Measurements from ENCODE around the gene MBNL1. TPM values are rescaled to one million over a fixed set of nuclear protein-coding genes. Genes with fewer than 3 reads are reported as not detected.

MBNL1 gene
- total and polyA plus RNA-seq, 2 donors (not counting 3 experiments of a cell fraction or from before 2014, with no cell fraction given), result 179 to 362 TPM

- H3K4me1 ChIP-seq (ENCODE audit: control insufficient read depth, extremely low read depth, insufficient read depth, low read length), result peaks cover 74% of the 10 kb centered on the region
- H3K4me3 ChIP-seq (replicated peaks in 1 of 3; ENCODE audit: insufficient read depth in 1 of 3, low read depth in 1 of 3, low read length in 3 of 3), result no peak overlapping the region
- H3K36me3 ChIP-seq (ENCODE audit: control insufficient read depth in 2 of 2, extremely low read depth in 1 of 2, insufficient read depth in 2 of 2, low read length in 2 of 2), result peaks cover 0 to 3% of the 10 kb centered on the region in 2 experiments
- peaks cover 49% of the 10 kb centered on the region for H4K20me1 ChIP-seq (replicated peaks; ENCODE audit: control insufficient read depth, extremely low read depth, insufficient read depth, low read length)
- BruUV-seq (replicated peaks), result no TSS peak
- dilution Hi-C loops (cut with MboI; ENCODE audit: extremely low pct_ligation_motif_present, low sequenced_read_pairs) (no loop called here), intact Hi-C loops (cut with micrococcal nuclease) (no loop called here)
- H3K9ac ChIP-seq (replicated peaks; ENCODE audit: extremely low read depth, insufficient read depth, low read length), result no peak overlapping the region
- ChIA-PET CTCF (interaction anchor here (0.9 to 1.5 kb wide), 6 partner anchors 11 to 207 kb away, joined by 3 to 6 read pairs (median 4); no protein-coding TSS in a partner anchor), POLR2A (interaction anchor here (0.8 kb wide), 1 partner anchor 38 kb away, joined by 3 read pairs; no protein-coding TSS in a partner anchor)
- H3K4me2 ChIP-seq (ENCODE audit: insufficient read depth, low read length), result peak overlapping the region; percentile 53
- no peak overlapping the region for H2AFZ ChIP-seq (ENCODE audit: low read depth, low read length)
- TF ChIP-seq POLR2AphosphoS5 (IDR thresholded peaks at IDR 0.05; ENCODE audit: insufficient read depth, low read depth, low read length), result no peak
- TF ChIP-seq EZH2 (IDR thresholded peaks at IDR 0.05; ENCODE audit: borderline replicate concordance, low read depth, low read length, severe bottlenecking), result no peak
- TF ChIP-seq, protein P1, sequence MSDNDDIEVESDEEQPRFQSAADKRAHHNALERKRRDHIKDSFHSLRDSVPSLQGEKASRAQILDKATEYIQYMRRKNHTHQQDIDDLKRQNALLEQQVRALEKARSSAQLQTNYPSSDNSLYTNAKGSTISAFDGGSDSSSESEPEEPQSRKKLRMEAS (IDR thresholded peaks at IDR 0.05; ENCODE audit: insufficient read depth, insufficient read length), result no peak
- no peak for TF ChIP-seq FOS (IDR thresholded peaks at IDR 0.05; ENCODE audit: borderline replicate concordance, insufficient read depth, low read length)
- TF ChIP-seq, protein P2, sequence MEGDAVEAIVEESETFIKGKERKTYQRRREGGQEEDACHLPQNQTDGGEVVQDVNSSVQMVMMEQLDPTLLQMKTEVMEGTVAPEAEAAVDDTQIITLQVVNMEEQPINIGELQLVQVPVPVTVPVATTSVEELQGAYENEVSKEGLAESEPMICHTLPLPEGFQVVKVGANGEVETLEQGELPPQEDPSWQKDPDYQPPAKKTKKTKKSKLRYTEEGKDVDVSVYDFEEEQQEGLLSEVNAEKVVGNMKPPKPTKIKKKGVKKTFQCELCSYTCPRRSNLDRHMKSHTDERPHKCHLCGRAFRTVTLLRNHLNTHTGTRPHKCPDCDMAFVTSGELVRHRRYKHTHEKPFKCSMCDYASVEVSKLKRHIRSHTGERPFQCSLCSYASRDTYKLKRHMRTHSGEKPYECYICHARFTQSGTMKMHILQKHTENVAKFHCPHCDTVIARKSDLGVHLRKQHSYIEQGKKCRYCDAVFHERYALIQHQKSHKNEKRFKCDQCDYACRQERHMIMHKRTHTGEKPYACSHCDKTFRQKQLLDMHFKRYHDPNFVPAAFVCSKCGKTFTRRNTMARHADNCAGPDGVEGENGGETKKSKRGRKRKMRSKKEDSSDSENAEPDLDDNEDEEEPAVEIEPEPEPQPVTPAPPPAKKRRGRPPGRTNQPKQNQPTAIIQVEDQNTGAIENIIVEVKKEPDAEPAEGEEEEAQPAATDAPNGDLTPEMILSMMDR (IDR thresholded peaks at IDR 0.05; ENCODE audit: extremely low read depth in 1 of 2, insufficient read depth in 1 of 2, low read depth in 1 of 2, low read length in 2 of 2), result no peak
- no peak for TF ChIP-seq POLR2A (IDR thresholded peaks at IDR 0.05; ENCODE audit: low read depth, low read length)
- TF ChIP-seq JUN (IDR thresholded peaks at IDR 0.05; ENCODE audit: borderline replicate concordance, insufficient read depth, insufficient read length, low read depth), result no peak
- no peak for TF ChIP-seq GATA2 (IDR thresholded peaks at IDR 0.05; ENCODE audit: insufficient read depth, insufficient read length, low read depth, low read length)
- TF ChIP-seq MYC (IDR thresholded peaks at IDR 0.05; ENCODE audit: low read depth, low read length), result no peak
- peaks cover 100% of the 10 kb centered on the region for H3K79me2 ChIP-seq (ENCODE audit: control insufficient read depth, insufficient read depth, low read length)
- FAIRE-seq (no peak), DNase-seq (ENCODE audit: low read depth, low spot score) (no peak)
- no peak overlapping the region for H3K27ac ChIP-seq (ENCODE audit: insufficient read depth, low read depth, low read length)
- no peaks in the 10 kb centered on the region for H3K27me3 ChIP-seq (ENCODE audit: control insufficient read depth in 2 of 2, insufficient read depth in 2 of 2, low read length in 2 of 2)
- no peaks in the 10 kb centered on the region for H3K9me1 ChIP-seq (replicated peaks; ENCODE audit: control insufficient read depth, extremely low read depth, insufficient read depth, low read length)
- H3K9me3 ChIP-seq (replicated peaks; ENCODE audit: control insufficient read depth, insufficient read depth, low read length), result no peaks in the 10 kb centered on the region
Measured at GRCh38 chr3:152279479-152279878, 10.8 kb downstream of the MBNL1 start.
